SU-DHL-6 (cell line): Measurements from ENCODE around the gene COL27A1.

Experiments used
- H2AFZ ChIP-seq: fragments of 200-600 bp; sonication (generic); 2 replicates; pipeline ENCODE4 v1.6.1; 2014; ENCODE audit warnings: low read depth, mild to moderate bottlenecking, moderate library complexity, mixed read lengths, antibody characterized with exemption, low read length; ENCODE audit not compliant: severe bottlenecking
- H3F3A ChIP-seq: fragments of 200-600 bp; shearing (Covaris generic); 2 replicates; pipeline ENCODE4 v1.6.0; 2016; ENCODE audit warnings: antibody characterized with exemption, mild to moderate bottlenecking; ENCODE audit not compliant: insufficient read depth
- H3K27ac ChIP-seq: fragments of 200-600 bp; sonication (generic); 2 replicates; pipeline ENCODE4 v1.5.1; 2016; ENCODE audit warnings: low read depth, mild to moderate bottlenecking, low read length, moderate library complexity, mixed read lengths
- H3K27me3 ChIP-seq: fragments of 200-600 bp; sonication (generic), shearing (Covaris generic); 2 replicates; pipeline ENCODE4 v1.6.0; 2014; ENCODE audit warnings: mild to moderate bottlenecking, low read length
- H3K36me3 ChIP-seq: fragments of 200-600 bp; sonication (generic); 2 replicates; pipeline ENCODE4 v1.6.1; 2014; ENCODE audit warnings: mild to moderate bottlenecking, low read length, mixed read lengths
- H3K4me2 ChIP-seq: fragments of 300-600, 200-600 bp; shearing (Covaris generic), sonication (generic); 2 replicates; pipeline ENCODE4 v1.6.0; 2014; ENCODE audit warnings: low read length, low read depth, mild to moderate bottlenecking; ENCODE audit not compliant: poor library complexity, severe bottlenecking
- H3K4me3 ChIP-seq: fragments of 200-600 bp; sonication (generic); 2 replicates; pipeline ENCODE4 v1.5.1; 2014; ENCODE audit warnings: antibody characterized with exemption, low read length, mild to moderate bottlenecking, mixed read lengths; ENCODE audit not compliant: insufficient read depth, poor library complexity, severe bottlenecking
- H3K79me2 ChIP-seq: fragments of 200-600 bp; sonication (generic); 2 replicates; pipeline ENCODE4 v1.6.1; 2014; ENCODE audit warnings: mild to moderate bottlenecking, low read length, moderate library complexity; ENCODE audit not compliant: insufficient read depth
- H3K9ac ChIP-seq: fragments of 200-600 bp; sonication (generic); 2 replicates; pipeline ENCODE4 v1.7.0; 2014; ENCODE audit warnings: mild to moderate bottlenecking, low read length
- H3K9me2 ChIP-seq: fragments of 200-600 bp; sonication (generic); replicated peaks from 2 replicates; pipeline ENCODE4 v1.6.1; 2014; ENCODE audit warnings: low read length; ENCODE audit not compliant: insufficient read depth
- H3K9me3 ChIP-seq: fragments of 200-600 bp; sonication (generic); 2 replicates; pipeline ENCODE4 v1.6.1; 2014; ENCODE audit warnings: low read length, mixed read lengths; ENCODE audit not compliant: insufficient read depth
- H4K20me1 ChIP-seq: fragments of 200-600 bp; sonication (generic); 2 replicates; pipeline ENCODE4 v1.6.1; 2014; ENCODE audit warnings: low read depth, mild to moderate bottlenecking, antibody characterized with exemption, low read length, moderate library complexity, mixed read lengths
- CTCF ChIP-seq: fragments of 200-600 bp; sonication (generic); IDR thresholded peaks from one replicate; pipeline ENCODE4 v1.5.1; 2017; ENCODE audit warnings: antibody characterized with exemption, mild to moderate bottlenecking, low read length, moderate library complexity; ENCODE audit not compliant: insufficient read depth, poor library complexity, severe bottlenecking
- EZH2phosphoT487 ChIP-seq: fragments of 200-600 bp; sonication (generic), shearing (Covaris generic); conservative IDR thresholded peaks from 2 replicates; pipeline ENCODE4 v1.6.1; 2018; ENCODE audit warnings: mild to moderate bottlenecking, antibody characterized with exemption, low read length, moderate library complexity, mixed read lengths

Gene COL27A1

DNA sequence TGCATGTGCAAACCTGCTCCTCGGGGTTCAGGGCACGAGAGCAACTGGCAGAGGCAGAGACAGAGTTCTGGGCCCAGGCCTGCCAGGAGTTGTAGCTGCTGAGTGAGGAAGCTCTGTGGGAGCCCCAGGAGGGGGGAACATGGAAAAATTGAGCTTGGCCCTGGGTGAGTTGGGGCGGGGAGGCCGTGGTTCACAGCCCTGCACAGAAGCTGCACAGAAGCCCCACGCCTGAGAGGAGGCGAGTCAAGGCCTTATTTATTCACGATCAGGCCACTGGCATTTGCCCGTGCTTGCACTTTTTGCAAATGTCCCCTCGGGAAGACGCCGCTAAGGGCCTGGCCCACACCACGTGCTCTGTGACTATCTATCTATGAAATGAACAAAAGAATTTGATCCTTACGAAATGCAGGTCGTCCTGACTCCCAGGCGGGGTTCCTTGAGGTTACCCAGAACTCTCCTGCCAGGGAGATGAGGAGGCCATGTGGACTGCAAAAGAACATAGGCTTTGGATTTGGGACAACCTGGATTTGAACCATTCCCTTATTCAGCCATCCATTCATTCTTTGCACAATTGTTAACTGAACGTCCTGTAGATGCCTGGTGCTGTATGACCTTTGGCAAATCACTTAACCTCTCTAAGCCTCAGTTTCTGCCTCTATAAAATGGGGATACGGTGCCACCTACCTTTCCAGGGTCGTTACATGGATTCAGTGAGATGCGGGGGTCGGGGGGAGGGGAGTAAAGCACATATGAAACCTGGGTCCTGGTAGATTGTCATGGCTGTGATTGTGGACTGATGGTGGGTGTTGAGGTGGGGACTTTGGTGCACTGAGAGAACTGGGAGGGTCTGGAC is 17.9 kb downstream of the COL27A1 start:
- Histone ChIP-seq H2AFZ (no peak overlapping the region), H3K27ac (no peak overlapping the region), H3K9ac (no peak overlapping the region), H3F3A (no peaks in the 10 kb centered on the region), H3K4me2 (no peak overlapping the region), H3K4me3 (no peak overlapping the region), H3K9me3 (no peaks in the 10 kb centered on the region), H4K20me1 (no peaks in the 10 kb centered on the region), H3K36me3 (no peaks in the 10 kb centered on the region), H3K9me2 (no peaks in the 10 kb centered on the region), H3K79me2 (no peaks in the 10 kb centered on the region), H3K27me3 (no peaks in the 10 kb centered on the region)
- TF ChIP-seq EZH2phosphoT487: no peak
- no peak for TF ChIP-seq CTCF

DNA sequence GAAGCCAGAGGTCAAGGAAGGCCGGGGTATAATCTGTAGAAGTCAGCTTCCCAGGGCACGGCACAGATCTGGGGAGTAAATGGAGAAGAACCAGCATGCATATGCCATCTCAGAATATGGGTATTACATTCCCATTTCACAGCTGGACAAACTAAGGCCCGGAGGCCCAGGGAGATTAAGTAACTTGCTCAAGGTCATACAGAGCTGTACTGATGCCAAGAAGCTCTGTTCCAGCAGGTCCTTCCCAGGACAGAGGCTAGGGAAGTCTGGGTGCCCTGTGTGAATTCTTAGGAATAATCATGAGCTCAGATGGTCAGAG is 19.2 kb downstream of the COL27A1 start:
- Histone ChIP-seq H3K79me2 (no peaks in the 10 kb centered on the region), H3K27me3 (no peaks in the 10 kb centered on the region), H3F3A (no peaks in the 10 kb centered on the region), H3K36me3 (no peaks in the 10 kb centered on the region), H3K4me3 (no peak overlapping the region), H2AFZ (no peak overlapping the region), H3K9me3 (no peaks in the 10 kb centered on the region), H3K27ac (no peak overlapping the region), H3K9me2 (no peaks in the 10 kb centered on the region), H3K9ac (no peak overlapping the region), H4K20me1 (no peaks in the 10 kb centered on the region), H3K4me2 (no peak overlapping the region)
- TF ChIP-seq EZH2phosphoT487 (no peak), CTCF (no peak)

- no peak for TF ChIP-seq CTCF
- TF ChIP-seq EZH2phosphoT487: no peak
- Histone ChIP-seq H3K79me2 (no peaks in the 10 kb centered on the region), H3K4me3 (no peak overlapping the region), H3K36me3 (no peaks in the 10 kb centered on the region), H3K27me3 (no peaks in the 10 kb centered on the region), H2AFZ (no peak overlapping the region), H3K9me3 (no peaks in the 10 kb centered on the region), H3K4me2 (no peak overlapping the region), H3K9ac (no peak overlapping the region), H3K9me2 (no peaks in the 10 kb centered on the region), H3F3A (no peaks in the 10 kb centered on the region), H3K27ac (no peak overlapping the region), H4K20me1 (no peaks in the 10 kb centered on the region)
Observed at GRCh38 chr9:114174876-114175771, 19.8 kb downstream of the COL27A1 start.
